Muscle layer of colon (tissue), 2 donors: ENCODE data around the gene MARCHF6.
"Not testable (repeated sequence)": the region's sequence is repeated elsewhere in the genome, so short reads cannot be mapped to it uniquely, and the experiment has no call there.

Experiments used
- H3K27ac ChIP-seq: one replicate; pipeline ENCODE4 v1.7.0; 2013; ENCODE audit warnings: low read depth, mild to moderate bottlenecking, low read length, moderate library complexity
- H3K27me3 ChIP-seq, 2 donors: one replicate each; pipeline ENCODE4 v1.7.0; 2013; ENCODE audit warnings: low read length in 2 of 2, mild to moderate bottlenecking in 2 of 2; ENCODE audit not compliant: insufficient read depth in 2 of 2, control insufficient read depth in 1 of 2
- H3K36me3 ChIP-seq: one replicate; pipeline ENCODE4 v1.7.0; 2013; ENCODE audit warnings: mild to moderate bottlenecking, low read length; ENCODE audit not compliant: insufficient read depth
- H3K4me1 ChIP-seq: one replicate; pipeline ENCODE4 v1.7.0; 2013; ENCODE audit warnings: mild to moderate bottlenecking, low read length; ENCODE audit not compliant: insufficient read depth
- H3K4me3 ChIP-seq, 2 donors: one replicate each; pipeline ENCODE4 v1.7.0; 2013; ENCODE audit warnings: low read length in 2 of 2, low read depth in 1 of 2, mild to moderate bottlenecking in 1 of 2, moderate library complexity in 1 of 2
- H3K9ac ChIP-seq: one replicate; pipeline ENCODE4 v1.7.0; 2013; ENCODE audit warnings: low read length
- H3K9me3 ChIP-seq: one replicate; pipeline ENCODE4 v1.7.0; 2013; ENCODE audit warnings: mild to moderate bottlenecking, low read length
- donor health status: abdominal sarcoma.
- donor health status: Adenocarcinoma of cecum.

The MARCHF6 gene, protein sequence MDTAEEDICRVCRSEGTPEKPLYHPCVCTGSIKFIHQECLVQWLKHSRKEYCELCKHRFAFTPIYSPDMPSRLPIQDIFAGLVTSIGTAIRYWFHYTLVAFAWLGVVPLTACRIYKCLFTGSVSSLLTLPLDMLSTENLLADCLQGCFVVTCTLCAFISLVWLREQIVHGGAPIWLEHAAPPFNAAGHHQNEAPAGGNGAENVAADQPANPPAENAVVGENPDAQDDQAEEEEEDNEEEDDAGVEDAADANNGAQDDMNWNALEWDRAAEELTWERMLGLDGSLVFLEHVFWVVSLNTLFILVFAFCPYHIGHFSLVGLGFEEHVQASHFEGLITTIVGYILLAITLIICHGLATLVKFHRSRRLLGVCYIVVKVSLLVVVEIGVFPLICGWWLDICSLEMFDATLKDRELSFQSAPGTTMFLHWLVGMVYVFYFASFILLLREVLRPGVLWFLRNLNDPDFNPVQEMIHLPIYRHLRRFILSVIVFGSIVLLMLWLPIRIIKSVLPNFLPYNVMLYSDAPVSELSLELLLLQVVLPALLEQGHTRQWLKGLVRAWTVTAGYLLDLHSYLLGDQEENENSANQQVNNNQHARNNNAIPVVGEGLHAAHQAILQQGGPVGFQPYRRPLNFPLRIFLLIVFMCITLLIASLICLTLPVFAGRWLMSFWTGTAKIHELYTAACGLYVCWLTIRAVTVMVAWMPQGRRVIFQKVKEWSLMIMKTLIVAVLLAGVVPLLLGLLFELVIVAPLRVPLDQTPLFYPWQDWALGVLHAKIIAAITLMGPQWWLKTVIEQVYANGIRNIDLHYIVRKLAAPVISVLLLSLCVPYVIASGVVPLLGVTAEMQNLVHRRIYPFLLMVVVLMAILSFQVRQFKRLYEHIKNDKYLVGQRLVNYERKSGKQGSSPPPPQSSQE

DNA sequence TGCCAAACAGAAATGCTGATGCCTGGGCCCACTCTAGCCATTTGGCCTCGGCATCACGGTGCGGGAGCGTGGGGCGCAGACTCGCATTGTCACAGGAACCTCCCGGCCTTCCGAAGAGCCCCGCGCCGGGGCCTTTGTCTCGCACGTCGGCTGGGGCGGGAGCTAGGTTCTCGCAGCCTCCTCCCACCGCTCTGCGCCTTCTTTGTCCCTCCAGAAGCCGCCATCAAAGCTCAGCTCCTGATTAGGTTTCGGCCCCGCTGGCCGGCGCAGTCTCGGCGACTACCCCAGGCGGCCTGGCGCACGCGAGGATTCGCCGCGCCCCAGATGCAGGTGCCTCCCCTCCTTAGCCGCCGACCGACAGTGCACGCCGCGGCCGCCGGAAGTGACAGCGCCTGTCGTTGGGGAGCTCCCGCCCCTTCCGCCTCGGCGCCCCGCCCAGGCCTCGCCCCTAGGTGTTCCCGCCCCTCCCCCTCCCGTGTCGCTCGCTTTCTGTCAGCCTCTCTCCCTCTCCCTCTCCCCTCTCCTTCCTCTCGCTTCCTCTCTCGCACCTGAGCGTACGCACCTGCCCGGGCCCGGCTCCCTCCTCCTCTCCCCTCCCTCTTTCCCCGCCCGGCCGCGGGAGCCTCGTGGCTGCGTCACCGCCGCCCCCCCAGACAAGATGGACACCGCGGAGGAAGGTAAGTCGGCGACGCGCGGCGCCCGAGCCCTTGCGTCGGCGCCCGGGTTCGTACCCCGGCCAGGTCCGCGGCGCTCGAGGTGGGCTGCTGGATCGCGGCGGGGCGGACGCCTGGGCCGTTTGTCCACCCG lies at the start of gene MARCHF6:
TSS of gene MARCHF6 (plus strand) at position 455 of the 807 bp plus-strand sequence. CDS start at position 659, 204 bp downstream.
- no peaks in the 10 kb centered on the region for H3K9me3 ChIP-seq
- H3K27me3 ChIP-seq: no peaks in the 10 kb centered on the region
- H3K9ac ChIP-seq: peak within 1 kb of the TSS; percentile 66
- peak within 1 kb of the TSS; percentile 64 to 97 for H3K4me3 ChIP-seq
- no peaks in the 10 kb centered on the region for H3K36me3 ChIP-seq
- H3K4me1 ChIP-seq: peaks cover 24% of the 10 kb centered on the region
- H3K27ac ChIP-seq: peak within 1 kb of the TSS; percentile 96

DNA sequence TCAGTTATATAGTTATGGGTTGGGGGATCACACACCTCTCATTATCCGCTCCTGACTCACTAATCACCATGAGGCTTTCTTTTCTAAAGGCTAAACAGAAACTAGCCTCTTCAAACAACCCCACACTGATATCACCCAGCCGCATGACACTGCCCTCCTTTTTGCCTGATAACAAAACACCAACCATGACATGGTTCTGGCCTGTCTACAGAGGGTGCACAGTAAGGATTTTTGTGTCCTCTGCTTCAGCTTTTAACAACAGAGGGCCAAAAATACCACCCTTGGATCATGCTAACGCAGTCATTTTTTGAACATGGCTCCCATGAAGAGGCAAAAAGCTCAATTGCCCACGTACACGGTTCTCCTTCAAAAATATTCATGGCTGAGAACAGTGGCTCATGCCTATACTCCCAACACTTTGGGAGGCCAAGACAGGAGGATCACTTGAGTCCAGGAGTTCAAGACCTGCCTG lies 49.8 kb upstream of the MARCHF6 start:
- Histone ChIP-seq H3K4me1 (peaks cover 20% of the 10 kb centered on the region), H3K9ac (no peak overlapping the region), H3K27ac (no peak overlapping the region), H3K27me3 (no peaks in the 10 kb centered on the region), H3K4me3 (no peak overlapping the region), H3K36me3 (no peaks in the 10 kb centered on the region), H3K9me3 (no peaks in the 10 kb centered on the region)

DNA sequence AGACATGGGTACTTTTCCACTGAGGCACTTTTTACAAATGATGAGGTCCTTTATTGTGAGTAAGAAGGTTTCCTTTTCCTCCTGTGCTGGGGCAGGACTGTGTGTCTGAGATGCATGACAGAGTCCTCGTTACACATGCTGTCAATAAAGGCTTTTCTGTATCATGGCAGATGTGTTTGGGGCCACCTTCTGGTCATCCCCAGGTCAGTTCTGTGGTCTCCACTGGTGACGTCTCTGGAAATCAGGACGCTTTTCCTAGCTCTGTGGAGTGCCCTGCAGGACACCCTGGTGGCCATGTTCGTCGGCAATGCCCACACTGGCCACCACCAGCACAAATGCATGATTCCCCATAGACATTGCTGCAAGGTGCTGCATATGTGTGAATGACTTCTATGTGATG lies 48.6 kb upstream of the MARCHF6 start:
- no peak overlapping the region for H3K4me3 ChIP-seq
- no peaks in the 10 kb centered on the region for H3K27me3 ChIP-seq
- H3K9ac ChIP-seq: no peak overlapping the region
- H3K27ac ChIP-seq: no peak overlapping the region
- H3K36me3 ChIP-seq: no peaks in the 10 kb centered on the region
- H3K4me1 ChIP-seq: peaks cover 20% of the 10 kb centered on the region
- no peaks in the 10 kb centered on the region for H3K9me3 ChIP-seq

DNA sequence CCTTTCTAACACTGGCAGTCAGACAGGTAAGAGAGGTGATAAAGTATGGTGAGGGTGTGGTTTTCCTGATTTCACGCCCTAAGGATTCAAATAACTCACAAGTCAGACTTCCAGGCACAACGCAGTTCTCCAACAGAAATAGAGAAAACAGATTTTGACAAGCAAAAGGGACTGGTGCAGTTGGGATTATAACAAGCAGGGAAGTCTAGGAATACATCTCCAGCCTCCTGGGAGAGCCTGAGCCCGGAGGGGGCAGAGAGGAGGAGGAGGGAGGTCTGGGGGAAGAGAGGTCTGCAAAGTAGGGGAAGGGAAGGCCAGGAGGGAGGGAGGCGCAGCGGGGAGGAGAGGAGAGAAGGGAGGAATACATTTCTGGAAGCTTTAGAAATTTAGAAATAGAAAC lies 47.4 kb upstream of the MARCHF6 start:
- Histone ChIP-seq H3K9ac (no peak overlapping the region), H3K9me3 (no peaks in the 10 kb centered on the region), H3K4me3 (peak overlapping the region in 1 of 2 donors; percentile 72), H3K36me3 (no peaks in the 10 kb centered on the region), H3K27me3 (no peaks in the 10 kb centered on the region), H3K27ac (no peak overlapping the region), H3K4me1 (peaks cover 20% of the 10 kb centered on the region)

DNA sequence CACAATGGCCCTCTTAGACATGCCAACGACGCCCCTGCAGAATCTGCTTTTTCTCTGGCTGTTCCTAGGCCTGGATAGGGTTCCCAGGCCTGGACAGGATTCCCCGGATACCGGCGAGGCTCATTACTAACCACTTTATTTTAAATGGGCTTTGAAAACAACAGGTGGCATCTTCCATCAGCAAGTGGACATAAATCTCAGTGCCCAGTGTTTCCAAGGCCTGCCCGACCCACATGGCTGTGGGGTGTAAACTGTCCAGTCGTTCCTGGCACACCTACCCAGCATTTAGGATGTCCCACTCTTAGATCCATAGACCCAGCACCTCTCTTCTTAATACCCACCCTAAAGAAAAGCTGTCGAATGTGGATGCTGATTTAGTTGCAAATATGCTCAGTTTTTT lies 46.7 kb upstream of the MARCHF6 start:
- peaks cover 20% of the 10 kb centered on the region for H3K4me1 ChIP-seq
- H3K9ac ChIP-seq: peak overlapping the region; percentile 49
- H3K27me3 ChIP-seq: no peaks in the 10 kb centered on the region
- H3K27ac ChIP-seq: peak overlapping the region; percentile 79
- no peaks in the 10 kb centered on the region for H3K36me3 ChIP-seq
- peak overlapping the region; percentile 55 to 72 for H3K4me3 ChIP-seq
- no peaks in the 10 kb centered on the region for H3K9me3 ChIP-seq

GRCh38 chr5:10307206-10308148 lies 46.0 kb upstream of the MARCHF6 start, which contains the start of gene CMBL:
CMBL (minus strand) TSS chr5:10307902; CDS start chr5:10290762, 17,140 bp downstream.
- Histone ChIP-seq H3K4me1 (peaks cover 14% of the 10 kb centered on the region), H3K27ac (peak within 1 kb of the TSS; percentile 79), H3K9ac (peak within 1 kb of the TSS; percentile 49), H3K9me3 (no peaks in the 10 kb centered on the region), H3K36me3 (no peaks in the 10 kb centered on the region), H3K4me3 (peak within 1 kb of the TSS; percentile 55 to 72), H3K27me3 (no peaks in the 10 kb centered on the region)

- H3K9me3 ChIP-seq: no peaks in the 10 kb centered on the region
- H3K4me1 ChIP-seq: peaks cover 9% of the 10 kb centered on the region
- H3K4me3 ChIP-seq: no peak overlapping the region
- no peaks in the 10 kb centered on the region for H3K36me3 ChIP-seq
- no peak overlapping the region for H3K27ac ChIP-seq
- no peak overlapping the region for H3K9ac ChIP-seq
- H3K27me3 ChIP-seq: no peaks in the 10 kb centered on the region
Observed at GRCh38 chr5:10308844-10309243, 44.7 kb upstream of the MARCHF6 start.

- Histone ChIP-seq H3K27me3 (no peaks in the 10 kb centered on the region), H3K9ac (no peak overlapping the region), H3K36me3 (no peaks in the 10 kb centered on the region), H3K4me3 (no peak overlapping the region), H3K4me1 (peaks cover 9% of the 10 kb centered on the region), H3K9me3 (no peaks in the 10 kb centered on the region), H3K27ac (no peak overlapping the region)
Observed at GRCh38 chr5:10310066-10310779, 43.3 kb upstream of the MARCHF6 start.

- not testable (repeated sequence) for H3K4me3 ChIP-seq, H3K9me3 ChIP-seq, H3K36me3 ChIP-seq, H3K27me3 ChIP-seq, H3K27ac ChIP-seq, H3K9ac ChIP-seq, H3K4me1 ChIP-seq
Observed at GRCh38 chr5:10310835-10311570, 42.5 kb upstream of the MARCHF6 start.
